Ectodermal cell (in vitro differentiated cells): ENCODE data around the gene SEMA4G. TPM values are rescaled to one million over a fixed set of nuclear protein-coding genes. Genes with fewer than 3 reads are reported as not detected.
A peak's percentile ranks its signal among the peaks of the same experiment; 100 is the strongest.

ENCODE experiments used
- H3K27ac ChIP-seq: 2 replicates; pipeline ENCODE4 v1.7.0; 2013; ENCODE audit warnings: mild to moderate bottlenecking, low read depth, low read length; ENCODE audit not compliant: insufficient read depth, poor library complexity, severe bottlenecking
- H3K27me3 ChIP-seq: 2 replicates; pipeline ENCODE4 v1.7.0; 2013; ENCODE audit warnings: mild to moderate bottlenecking, low read length; ENCODE audit not compliant: insufficient read depth, control insufficient read depth, poor library complexity, severe bottlenecking
- H3K36me3 ChIP-seq: one replicate; pipeline ENCODE4 v1.7.0; 2013; ENCODE audit warnings: low read length; ENCODE audit not compliant: control insufficient read depth, insufficient read depth
- H3K4me1 ChIP-seq: one replicate; pipeline ENCODE4 v1.7.0; 2013; ENCODE audit warnings: low read length; ENCODE audit not compliant: control insufficient read depth, insufficient read depth
- H3K4me3 ChIP-seq: 2 replicates; pipeline ENCODE4 v1.7.0; 2013; ENCODE audit warnings: low read depth, low read length, control low read depth; ENCODE audit not compliant: insufficient read depth
- H3K9me3 ChIP-seq: 2 replicates; pipeline ENCODE4 v1.7.0; 2013; ENCODE audit warnings: mild to moderate bottlenecking, low read length, moderate library complexity; ENCODE audit not compliant: control insufficient read depth
- WGBS, 2 experiments: methylation state at CpG; one replicate each; pipeline ENCODE4 v1.1.7; 2013; ENCODE audit warnings: missing lambda C conversion rate in 2 of 2; 5-methylcytosine and 5-hydroxymethylcytosine counted together
- polyA plus RNA-seq, 4 experiments: library from polyadenylated mRNA; stranded (reverse); fragments of 50-300 nt; gene quantifications; one replicate each; pipeline ENCODE4 v1.2.3, GENCODE V29; 2013

Gene SEMA4G
- 10.2 TPM for polyA plus RNA-seq (2013, experiment 1 of 4)
- 9.5 TPM for polyA plus RNA-seq (2013, experiment 2 of 4)
- polyA plus RNA-seq (2013, experiment 3 of 4): 7.8 TPM
- 10.3 TPM for polyA plus RNA-seq (2013, experiment 4 of 4)

- no peak within 1 kb of the TSS for H3K27ac ChIP-seq
- no peaks in the 10 kb centered on the region for H3K36me3 ChIP-seq
- 1 to 2% methylated on average over 64 to 69 of the region's 70 CpGs for WGBS, 2 experiments
- H3K27me3 ChIP-seq: peaks cover 16% of the 10 kb centered on the region
- peaks cover 14% of the 10 kb centered on the region for H3K4me1 ChIP-seq
- H3K9me3 ChIP-seq: no peaks in the 10 kb centered on the region
- peak within 1 kb of the TSS; percentile 62 for H3K4me3 ChIP-seq
These were observed at the start of gene SEMA4G for GRCh38 chr10:100969187-100970075. SEMA4G (plus strand) TSS chr10:100969504; CDS start chr10:100972913, 3,409 bp downstream.

- peaks cover 7% of the 10 kb centered on the region for H3K36me3 ChIP-seq
- no peak overlapping the region for H3K4me3 ChIP-seq
- no peaks in the 10 kb centered on the region for H3K4me1 ChIP-seq
- H3K9me3 ChIP-seq: no peaks in the 10 kb centered on the region
- no peaks in the 10 kb centered on the region for H3K27me3 ChIP-seq
- no peak overlapping the region for H3K27ac ChIP-seq
These were observed 45.7 kb upstream of the SEMA4G start for GRCh38 chr10:100923580-100923979.

GRCh38 chr10:100927266-100927665, 42.0 kb upstream of the SEMA4G start:
- WGBS, 2 experiments: 89 to 92% methylated on average over 3 to 5 of the region's 5 CpGs
- no peak overlapping the region for H3K4me3 ChIP-seq
- no peaks in the 10 kb centered on the region for H3K4me1 ChIP-seq
- H3K36me3 ChIP-seq: peaks cover 17% of the 10 kb centered on the region
- H3K9me3 ChIP-seq: no peaks in the 10 kb centered on the region
- H3K27me3 ChIP-seq: no peaks in the 10 kb centered on the region
- H3K27ac ChIP-seq: no peak overlapping the region

DNA sequence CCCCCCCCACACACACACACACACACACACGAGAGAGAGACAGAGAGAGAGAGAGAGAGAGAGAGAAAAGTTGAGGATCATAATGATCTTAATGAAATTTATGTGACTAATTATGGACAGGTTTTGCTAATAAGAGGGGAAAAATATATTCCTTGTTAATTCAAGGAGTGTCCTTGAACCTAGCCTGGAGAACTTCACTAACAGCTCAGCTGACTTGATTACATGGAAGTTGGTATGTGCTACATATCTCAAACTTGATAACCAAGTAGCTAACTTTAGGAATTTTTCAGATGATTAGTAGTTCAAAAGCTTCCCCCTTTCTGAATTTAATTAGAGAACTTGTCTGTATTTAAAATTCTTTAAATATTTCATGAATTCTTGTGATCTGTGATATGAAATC, 41.3 kb upstream of the SEMA4G start:
- H3K4me3 ChIP-seq: no peak overlapping the region
- H3K9me3 ChIP-seq: no peaks in the 10 kb centered on the region
- H3K4me1 ChIP-seq: no peaks in the 10 kb centered on the region
- peaks cover 24% of the 10 kb centered on the region for H3K36me3 ChIP-seq
- H3K27ac ChIP-seq: no peak overlapping the region
- no CpG with 5 or more reads among the region's 1 CpG for WGBS, 2 experiments
- no peaks in the 10 kb centered on the region for H3K27me3 ChIP-seq

DNA sequence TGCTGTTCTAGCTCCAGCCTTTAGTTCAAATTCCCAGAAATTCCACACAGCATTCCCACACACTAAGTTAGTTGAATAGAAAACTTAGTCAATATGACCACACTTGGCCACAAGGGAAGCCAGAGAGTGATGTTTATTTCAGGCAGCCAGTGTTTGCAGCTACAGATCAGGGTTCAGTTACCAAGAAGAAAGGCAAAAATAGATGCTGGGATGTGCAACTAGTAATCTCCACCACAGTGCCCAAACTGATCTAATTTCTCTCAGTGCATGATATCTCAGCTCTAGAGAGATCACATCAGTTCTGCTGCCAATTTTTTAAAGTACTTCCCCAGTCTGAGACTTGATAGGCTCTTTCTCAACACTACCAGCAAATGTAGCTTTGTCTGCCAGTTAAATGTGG, 38.9 kb upstream of the SEMA4G start:
- H3K4me3 ChIP-seq: no peak overlapping the region
- no peaks in the 10 kb centered on the region for H3K27me3 ChIP-seq
- H3K4me1 ChIP-seq: no peaks in the 10 kb centered on the region
- H3K9me3 ChIP-seq: no peaks in the 10 kb centered on the region
- no peak overlapping the region for H3K27ac ChIP-seq
- peaks cover 18% of the 10 kb centered on the region for H3K36me3 ChIP-seq

- Histone ChIP-seq H3K4me1 (no peaks in the 10 kb centered on the region), H3K27me3 (no peaks in the 10 kb centered on the region), H3K4me3 (no peak overlapping the region), H3K9me3 (no peaks in the 10 kb centered on the region), H3K36me3 (peaks cover 32% of the 10 kb centered on the region), H3K27ac (no peak overlapping the region)
- WGBS, 2 experiments: 97 to 98% methylated on average over 3 of the region's 3 CpGs
These were observed 35.1 kb upstream of the SEMA4G start for GRCh38 chr10:100934084-100934659.

GRCh38 chr10:100939763-100940344, 29.4 kb upstream of the SEMA4G start:
- Histone ChIP-seq H3K36me3 (peaks cover 25% of the 10 kb centered on the region), H3K4me3 (no peak overlapping the region), H3K4me1 (no peaks in the 10 kb centered on the region), H3K9me3 (no peaks in the 10 kb centered on the region), H3K27me3 (no peaks in the 10 kb centered on the region), H3K27ac (no peak overlapping the region)

DNA sequence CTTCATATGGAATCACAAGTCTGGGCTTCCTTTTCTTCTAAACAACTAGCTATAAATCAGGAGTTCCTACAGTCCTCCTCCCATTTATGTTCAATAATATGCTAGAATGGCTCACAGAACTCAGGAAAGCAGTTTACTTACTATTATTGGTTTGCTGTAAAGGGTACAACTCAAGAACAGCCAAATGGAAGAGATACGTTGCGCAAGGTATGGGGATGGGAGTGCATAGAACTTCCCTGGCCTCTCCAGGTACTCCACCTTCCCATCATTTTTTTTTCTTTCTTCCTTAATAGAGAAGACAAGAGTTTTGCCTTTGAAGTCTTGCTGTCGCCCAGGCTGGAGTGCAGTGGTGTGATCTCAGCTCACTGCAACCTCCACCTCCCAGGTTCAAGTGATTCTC, 27.1 kb upstream of the SEMA4G start:
- peaks cover 32% of the 10 kb centered on the region for H3K36me3 ChIP-seq
- no peaks in the 10 kb centered on the region for H3K27me3 ChIP-seq
- H3K4me3 ChIP-seq: no peak overlapping the region
- no peaks in the 10 kb centered on the region for H3K4me1 ChIP-seq
- no peaks in the 10 kb centered on the region for H3K9me3 ChIP-seq
- H3K27ac ChIP-seq: no peak overlapping the region
- 91 to 98% methylated on average over 3 of the region's 3 CpGs for WGBS, 2 experiments

DNA sequence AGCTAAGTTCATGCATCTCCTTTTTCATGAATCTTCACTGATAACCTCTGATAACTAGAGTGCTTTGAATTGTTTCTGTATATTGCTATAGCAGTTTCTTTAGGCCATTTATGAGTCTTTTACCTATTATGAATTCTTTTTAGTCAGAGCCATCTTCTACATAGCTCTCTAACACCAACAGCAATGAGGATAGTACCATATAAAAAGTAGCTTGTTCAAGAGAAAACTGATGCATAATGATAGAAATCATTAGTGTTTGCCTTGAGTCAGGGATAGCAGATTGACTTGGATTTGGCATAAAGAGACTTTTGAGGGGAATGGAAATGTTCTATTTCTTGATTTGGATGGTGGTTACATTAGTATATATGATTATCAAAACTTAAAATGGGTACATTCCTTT, 25.8 kb upstream of the SEMA4G start:
- Histone ChIP-seq H3K4me1 (no peaks in the 10 kb centered on the region), H3K4me3 (no peak overlapping the region), H3K36me3 (peaks cover 32% of the 10 kb centered on the region), H3K27ac (no peak overlapping the region), H3K9me3 (no peaks in the 10 kb centered on the region), H3K27me3 (no peaks in the 10 kb centered on the region)

- H3K9me3 ChIP-seq: no peaks in the 10 kb centered on the region
- no peaks in the 10 kb centered on the region for H3K4me1 ChIP-seq
- H3K36me3 ChIP-seq: peaks cover 34% of the 10 kb centered on the region
- no peak overlapping the region for H3K4me3 ChIP-seq
- H3K27ac ChIP-seq: no peak overlapping the region
- H3K27me3 ChIP-seq: no peaks in the 10 kb centered on the region
These were observed 23.6 kb upstream of the SEMA4G start for GRCh38 chr10:100945754-100946153.
